H1 (cell line): Measurements from ENCODE around the gene TLK2. TPM values are rescaled to one million over a fixed set of nuclear protein-coding genes. Genes with fewer than 3 reads are reported as not detected.

ENCODE experiments used
- CTCF ChIA-PET: fragments of 300-600 bp; sonication (Branson Sonifier 250); formaldehyde crosslinking; loops from one replicate; lab custom pipeline; 2021; ENCODE audit not compliant: partially characterized antibody; lab: Charles Lee
- POLR2A ChIA-PET: fragments of 300-600 bp; sonication (Branson Sonifier 250); formaldehyde crosslinking; loops from one replicate; lab custom pipeline; 2021; ENCODE audit warnings: inconsistent platforms; ENCODE audit not compliant: partially characterized antibody; lab: Charles Lee
- DNase-seq, 2 experiments: peaks; one replicate each; pipeline versions ENCODE4 v3.0.0 to v3.0.0-alpha.2; 2010 to 2022; ENCODE audit warnings: low spot score in 2 of 2, low read depth in 1 of 2, mixed read lengths in 1 of 2
- FAIRE-seq: peaks from 2 replicates; lab custom pipeline; 2011; peaks lifted over from hg19 to GRCh38; lab: Jason Lieb, UNC
- H2AFZ ChIP-seq: 2 replicates; pipeline ENCODE4 v1.8.1; 2012; ENCODE audit warnings: low read length, inconsistent platforms
- H2AK5ac ChIP-seq: 2 replicates; pipeline ENCODE4 v1.6.1; 2013; ENCODE audit warnings: low read depth, low read length
- H2BK120ac ChIP-seq: replicated peaks from 2 replicates; pipeline ENCODE3; 2013; ENCODE audit warnings: low read depth, low read length, inconsistent platforms
- H2BK12ac ChIP-seq: 2 replicates; pipeline ENCODE4 v1.6.1; 2013; ENCODE audit warnings: low read depth, low read length
- H2BK15ac ChIP-seq: 2 replicates; pipeline ENCODE4 v1.6.1; 2013; ENCODE audit warnings: low read length
- H2BK20ac ChIP-seq: 2 replicates; pipeline ENCODE4 v1.6.1; 2013; ENCODE audit warnings: low read length
- H2BK5ac ChIP-seq: 2 replicates; pipeline ENCODE4 v1.6.1; 2013; ENCODE audit warnings: low read depth, low read length
- H3K14ac ChIP-seq: 2 replicates; pipeline ENCODE4 v1.6.1; 2013; ENCODE audit warnings: inconsistent platforms; ENCODE audit not compliant: insufficient read length
- H3K18ac ChIP-seq: 2 replicates; pipeline ENCODE4 v1.6.1; 2013; ENCODE audit warnings: low read length; ENCODE audit errors: extremely low read depth
- H3K23ac ChIP-seq: 2 replicates; pipeline ENCODE4 v1.6.1; 2013; ENCODE audit warnings: inconsistent platforms; ENCODE audit not compliant: insufficient read length
- H3K23me2 ChIP-seq: 2 replicates; pipeline ENCODE4 v1.6.1; 2013; ENCODE audit warnings: low read depth, low read length
- H3K27ac ChIP-seq: 2 replicates; pipeline ENCODE4 v1.6.1; 2011; ENCODE audit warnings: low read depth, low read length, inconsistent platforms
- H3K27me3 ChIP-seq, 4 experiments: replicated peaks in 1 of 4; 1 replicate in 1 of 4; 2 replicates in 3 of 4; pipeline versions ENCODE4 v1.6.1 to v1.8.1; 2011 to 2013; ENCODE audit warnings: low read length in 3 of 4, mild to moderate bottlenecking in 3 of 4, inconsistent platforms in 2 of 4, mixed read lengths in 2 of 4, moderate library complexity in 1 of 4; ENCODE audit not compliant: control insufficient read depth in 3 of 4, insufficient read depth in 3 of 4; ENCODE audit errors: extremely low read depth in 1 of 4
- H3K36me3 ChIP-seq, 4 experiments: 2 replicates each; pipeline versions ENCODE4 v1.6.1 to v1.8.1; 2011 to 2013; ENCODE audit warnings: mild to moderate bottlenecking in 4 of 4, low read length in 3 of 4, moderate library complexity in 2 of 4, control low read depth in 1 of 4, inconsistent platforms in 1 of 4; ENCODE audit not compliant: insufficient read depth in 4 of 4, control insufficient read depth in 2 of 4
- H3K4ac ChIP-seq: replicated peaks from 2 replicates; pipeline ENCODE3; 2013; ENCODE audit warnings: low read length, low read depth, mixed read lengths, inconsistent platforms; ENCODE audit not compliant: insufficient read length
- H3K4me1 ChIP-seq, 4 experiments: replicated peaks in 1 of 4; 1 replicate in 1 of 4; 2 replicates in 3 of 4; pipeline versions ENCODE4 v1.6.1 to v1.8.1; 2011 to 2013; ENCODE audit warnings: low read length in 3 of 4, inconsistent platforms in 2 of 4, mixed read lengths in 1 of 4; ENCODE audit not compliant: insufficient read depth in 4 of 4, control insufficient read depth in 3 of 4
- H3K4me2 ChIP-seq, 2 experiments: 2 replicates each; pipeline versions ENCODE4 v1.6.1 to v1.8.1; 2011 to 2013; ENCODE audit warnings: low read depth in 2 of 2, low read length in 2 of 2, control low read depth in 1 of 2, inconsistent platforms in 1 of 2, mild to moderate bottlenecking in 1 of 2; ENCODE audit not compliant: insufficient read depth in 1 of 2
- H3K4me3 ChIP-seq, 4 experiments: fragments of 200-600, 300-600 bp in 1 of 4; sonication (generic), shearing (Covaris generic), sonication (Bioruptor Twin) in 1 of 4; 2 replicates each; pipeline versions ENCODE4 v1.5.1 to v1.8.1; 2011 to 2016; ENCODE audit warnings: low read length in 4 of 4, low read depth in 3 of 4, control low read depth in 2 of 4, inconsistent platforms in 2 of 4, mild to moderate bottlenecking in 2 of 4, mixed read lengths in 1 of 4, moderate library complexity in 1 of 4; ENCODE audit not compliant: insufficient read depth in 2 of 4; ENCODE audit errors: extremely low read depth in 1 of 4
- H3K56ac ChIP-seq: replicated peaks from 2 replicates; pipeline ENCODE3; 2013; ENCODE audit warnings: low read depth, mild to moderate bottlenecking, mixed read lengths, low read length, inconsistent platforms; ENCODE audit not compliant: insufficient read length
- H3K79me1 ChIP-seq: 2 replicates; pipeline ENCODE4 v1.6.1; 2013; ENCODE audit warnings: low read depth, low read length, control low read depth
- H3K79me2 ChIP-seq, 2 experiments: 2 replicates each; pipeline versions ENCODE4 v1.6.1 to v1.8.1; 2012 to 2013; ENCODE audit warnings: low read length in 2 of 2, mild to moderate bottlenecking in 2 of 2, inconsistent platforms in 1 of 2; ENCODE audit not compliant: insufficient read depth in 2 of 2, control insufficient read depth in 1 of 2
- H3K9ac ChIP-seq, 4 experiments: replicated peaks in 1 of 4; 1 replicate in 1 of 4; 2 replicates in 3 of 4; pipeline versions ENCODE4 v1.6.1 to v1.8.1; 2011 to 2013; ENCODE audit warnings: low read depth in 3 of 4, low read length in 3 of 4, control low read depth in 2 of 4, mild to moderate bottlenecking in 2 of 4, moderate library complexity in 2 of 4, inconsistent platforms in 1 of 4; ENCODE audit errors: extremely low read depth in 1 of 4
- H3K9me3 ChIP-seq, 2 experiments: 2 replicates each; pipeline versions ENCODE4 v1.6.1 to v1.8.1; 2012 to 2013; ENCODE audit warnings: mild to moderate bottlenecking in 2 of 2, moderate library complexity in 2 of 2, control low read depth in 1 of 2, inconsistent platforms in 1 of 2, low read depth in 1 of 2, low read length in 1 of 2, mixed read lengths in 1 of 2; ENCODE audit not compliant: insufficient read depth in 2 of 2
- H4K20me1 ChIP-seq, 2 experiments: replicated peaks in 1 of 2; 2 replicates each; pipeline versions ENCODE3 to v1.8.1; 2011 to 2013; ENCODE audit warnings: inconsistent platforms in 2 of 2, low read length in 2 of 2, mild to moderate bottlenecking in 1 of 2; ENCODE audit not compliant: insufficient read depth in 2 of 2, control insufficient read depth in 1 of 2
- H4K5ac ChIP-seq: 2 replicates; pipeline ENCODE4 v1.6.1; 2013; ENCODE audit warnings: low read length, low read depth, mixed read lengths, inconsistent platforms; ENCODE audit not compliant: insufficient read length
- H4K8ac ChIP-seq: 2 replicates; pipeline ENCODE4 v1.8.0; 2013; ENCODE audit warnings: mild to moderate bottlenecking, moderate library complexity, low read length, inconsistent platforms; ENCODE audit not compliant: insufficient read depth; ENCODE audit errors: extremely low read depth
- H4K91ac ChIP-seq: replicated peaks from 2 replicates; pipeline ENCODE3; 2013; ENCODE audit warnings: low read length, mixed read lengths, inconsistent platforms; ENCODE audit not compliant: insufficient read length
- ASH2L ChIP-seq: fragments of 200-600, 300-600 bp; sonication (generic); IDR thresholded peaks from one replicate; pipeline ENCODE4 v1.7.1; 2017; ENCODE audit warnings: low read length
- ATF3 ChIP-seq: IDR thresholded peaks from 2 replicates; pipeline ENCODE4 v1.6.1; 2011; ENCODE audit warnings: low read depth, mild to moderate bottlenecking, low read length; ENCODE audit not compliant: insufficient read depth
- JUND ChIP-seq: IDR thresholded peaks from 2 replicates; pipeline ENCODE4 v1.6.1; 2011; ENCODE audit warnings: mild to moderate bottlenecking, improper control_type of control experiment, low read length
- KDM4A ChIP-seq: IDR thresholded peaks from one replicate; pipeline ENCODE4 v1.7.1; 2012; ENCODE audit warnings: low read depth, mild to moderate bottlenecking, moderate library complexity, low read length, inconsistent platforms; ENCODE audit not compliant: severe bottlenecking
- SAP30 ChIP-seq: fragments of 300-600 bp; sonication (generic); IDR thresholded peaks from 2 replicates; pipeline ENCODE4 v1.7.1; 2012; ENCODE audit warnings: low read length, moderate library complexity, mild to moderate bottlenecking, inconsistent platforms; ENCODE audit not compliant: insufficient read depth, insufficient replicate concordance
- SRF ChIP-seq: IDR thresholded peaks from 2 replicates; pipeline ENCODE4 v1.6.1; 2011; ENCODE audit warnings: mild to moderate bottlenecking, low read depth, low read length, moderate library complexity
- TBP ChIP-seq: IDR thresholded peaks from 2 replicates; pipeline ENCODE4 v1.6.1; 2011; ENCODE audit warnings: low read depth, low read length, improper control_type of control experiment
- WGBS, 2 experiments: shearing (Covaris generic) in 1 of 2; methylation state at CpG; one replicate each; pipeline versions ENCODE4 v1.1.6 to v1.1.7; 2013 to 2015; ENCODE audit warnings: low lambda C conversion rate in 2 of 2, mixed read lengths in 2 of 2, inconsistent platforms in 1 of 2, low coverage in 1 of 2, missing lambda C conversion rate in 1 of 2; ENCODE audit not compliant: insufficient replicate concordance in 2 of 2, insufficient coverage in 1 of 2, insufficient read length in 1 of 2; ENCODE audit errors: extremely low coverage in 1 of 2, missing lambda C conversion rate in 1 of 2; 5-methylcytosine and 5-hydroxymethylcytosine counted together
- polyA plus RNA-seq, 7 experiments: library from polyadenylated mRNA; depleted of rRNA in 3 of 7; stranded (reverse) in 5 of 7; unstranded in 2 of 7; fragments of >200 nt in 5 of 7; fragments of 200-250 nt in 2 of 7; gene quantifications; 1 replicate in 5 of 7; 2 replicates in 1 of 7; 4 replicates in 1 of 7; pipeline versions ENCODE4 v1.2.1 to v1.2.3, GENCODE V29; 2011 to 2013; ENCODE audit warnings: missing spikeins in 2 of 7, mixed read lengths in 2 of 7
- total RNA-seq: library from RNA; stranded (reverse); fragmentation: NEBNext Ultra II Directional; extraction: Animal tissue kit (Norgen Biotek cat#: 25700); gene quantifications from 2 replicates; pipeline ENCODE4 v1.2.1, GENCODE V29; 2021
- TF ChIP-seq, protein P1 (sequence below): IDR thresholded peaks from 2 replicates; pipeline ENCODE4 v1.6.1; 2011; ENCODE audit warnings: low read length, improper control_type of control experiment

The TLK2 gene
- total and polyA plus RNA-seq, 2 of the 8 experiments (the other 6 are each of a cell fraction or from before 2014, with no cell fraction given): 43.1 to 59.9 TPM

DNA sequence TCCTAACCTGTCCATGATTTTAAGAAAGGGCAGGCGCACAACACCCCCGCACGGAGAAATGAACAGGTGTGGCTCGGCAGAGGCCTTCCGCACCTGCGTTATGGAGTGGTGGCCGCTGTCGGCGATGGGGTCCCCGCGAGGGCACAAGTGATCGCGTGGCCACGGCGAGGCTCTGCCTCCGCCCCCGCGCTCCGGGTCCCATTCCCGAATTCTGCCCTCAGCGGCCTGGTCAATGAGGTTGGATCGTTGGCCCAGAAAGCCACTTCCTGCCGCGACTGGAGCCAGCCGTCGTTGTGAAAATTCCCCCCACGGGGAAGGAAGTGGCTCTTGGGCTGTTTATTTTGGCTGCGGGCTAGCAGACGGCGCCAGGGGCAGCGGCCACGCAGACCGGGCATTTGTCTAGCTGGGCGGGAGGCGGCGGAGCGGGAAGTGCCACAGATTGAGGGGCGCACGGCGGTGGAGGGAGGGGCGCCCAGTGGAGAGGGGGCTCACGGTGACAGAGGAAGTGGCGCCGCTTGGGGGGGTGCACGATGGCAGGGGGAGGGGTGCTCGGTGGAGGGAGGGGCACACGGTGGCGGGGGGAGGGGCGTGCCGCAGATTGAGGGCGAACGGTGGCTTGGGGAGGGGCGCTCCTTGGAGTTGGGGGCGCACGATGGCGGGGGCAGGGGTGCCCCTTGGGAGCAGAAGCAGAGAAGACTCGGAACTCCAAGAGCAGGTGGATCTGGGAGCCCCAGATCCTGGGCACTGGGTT, 173.8 kb downstream of the TLK2 start:
- peak overlapping the region; percentile 68 to 97 for H3K4me2 ChIP-seq
- DNase-seq (peak in 1 of 2 experiments; percentile 72), FAIRE-seq (no peak)
- 6% methylated on average over 33 of the region's 57 CpGs; no CpG with 5 or more reads in 1 of the 2 experiments for WGBS, 2 experiments
- H3K27ac ChIP-seq: peak overlapping the region; percentile 36
- H3K79me2 ChIP-seq: no peaks in the 10 kb centered on the region; a peak in 1 of 4 replicates
- peak overlapping the region; percentile 75 for H3K4ac ChIP-seq
- peak overlapping the region; percentile 93 for H3K18ac ChIP-seq
- peaks cover 0 to 6% (median 3%) of the 10 kb centered on the region in 4 experiments; a peak in 1 of 7 replicates for H3K27me3 ChIP-seq
- POLR2A ChIA-PET: interaction anchor here (0.6 kb wide), 1 partner anchor 57 kb away, joined by 3 read pairs; no protein-coding TSS in a partner anchor
- CTCF ChIA-PET: interaction anchor here (1.6 kb wide), 1 partner anchor 19 kb away, joined by 4 read pairs; no protein-coding TSS in a partner anchor
- peak overlapping the region; percentile 38 to 76 (median 66) for H3K4me3 ChIP-seq
- H3K14ac ChIP-seq: no peak overlapping the region
- H2BK12ac ChIP-seq: 0 out of 2 replicates have a peak overlapping the region, but pooled peaks have one; percentile 60
- H4K20me1 ChIP-seq: no peaks in the 10 kb centered on the region
- H3K4me1 ChIP-seq: peaks cover 0 to 20% (median 12%) of the 10 kb centered on the region in 4 experiments; a peak in 6 of 7 replicates
- H2BK120ac ChIP-seq: peak overlapping the region; percentile 94
- H2AFZ ChIP-seq: no peak overlapping the region; the same call in 1 of the 2 replicates
- no peak overlapping the region for H2AK5ac ChIP-seq
- H2BK5ac ChIP-seq: peak overlapping the region; percentile 78; the same call in 1 of the 2 replicates
- H4K5ac ChIP-seq: no peak overlapping the region
- H3K79me1 ChIP-seq: no peaks in the 10 kb centered on the region; the same call in 1 of the 2 replicates
- peak overlapping the region; percentile 46; the same call in 1 of the 2 replicates for H2BK15ac ChIP-seq
- H3K9ac ChIP-seq: peak overlapping the region in 3 of 4 experiments; percentile 45 to 73 (median 66); a peak in 6 of 7 replicates
- H4K91ac ChIP-seq: peak overlapping the region; percentile 98
- peak overlapping the region; percentile 55 for H3K56ac ChIP-seq
- H3K23ac ChIP-seq: no peak overlapping the region
- H4K8ac ChIP-seq: peak overlapping the region; percentile 92
- no peak overlapping the region for H2BK20ac ChIP-seq
- peaks cover 11% of the 10 kb centered on the region for H3K23me2 ChIP-seq
- H3K36me3 ChIP-seq: no peaks in the 10 kb centered on the region
- H3K9me3 ChIP-seq: no peaks in the 10 kb centered on the region
- no peak for TF ChIP-seq SRF
- TF ChIP-seq JUND: no peak
- no peak for TF ChIP-seq ATF3
- TF ChIP-seq, protein P1, sequence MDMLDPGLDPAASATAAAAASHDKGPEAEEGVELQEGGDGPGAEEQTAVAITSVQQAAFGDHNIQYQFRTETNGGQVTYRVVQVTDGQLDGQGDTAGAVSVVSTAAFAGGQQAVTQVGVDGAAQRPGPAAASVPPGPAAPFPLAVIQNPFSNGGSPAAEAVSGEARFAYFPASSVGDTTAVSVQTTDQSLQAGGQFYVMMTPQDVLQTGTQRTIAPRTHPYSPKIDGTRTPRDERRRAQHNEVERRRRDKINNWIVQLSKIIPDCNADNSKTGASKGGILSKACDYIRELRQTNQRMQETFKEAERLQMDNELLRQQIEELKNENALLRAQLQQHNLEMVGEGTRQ: no peak
- peak; percentile 94 for TF ChIP-seq ASH2L
- peak; percentile 58 for TF ChIP-seq KDM4A
- 0 out of 2 replicates have a peak, but pooled peaks have one; percentile 26 for TF ChIP-seq TBP
- no peak for TF ChIP-seq SAP30
